ENCODE data around the gene NME3.

- TF ChIP-seq EZH2 (IDR thresholded peaks at IDR 0.05) (no peak), CTCF (IDR thresholded peaks at IDR 0.05 in 2 of 3, conservative IDR thresholded peaks at IDR 0.05 in 1 of 3; ENCODE audit: borderline replicate concordance in 1 of 3, insufficient read depth in 1 of 3, low read depth in 2 of 3, low read length in 2 of 3) (no peak)
Measured at GRCh38 chr16:1778200-1779179, 7.1 kb upstream of the NME3 start.
